Measurements from ENCODE around the gene STON2.

Gene STON2

GRCh38 chr14:81301813-81302212 is 98.3 kb downstream of the STON2 start:
- Histone ChIP-seq H3K4me3 (replicated peaks; ENCODE audit: low read depth, low read length) (no peak overlapping the region), H3K36me3 (ENCODE audit: control insufficient read depth, insufficient read depth, low read length) (no peaks in the 10 kb centered on the region), H3K27me3 (replicated peaks; ENCODE audit: control insufficient read depth, insufficient read depth, low read length) (no peaks in the 10 kb centered on the region)
- no peak for DNase-seq (ENCODE audit: extremely low read depth, insufficient read length)
- TF ChIP-seq CTCF (IDR thresholded peaks at IDR 0.05; ENCODE audit: insufficient read depth, low read length, poor library complexity, severe bottlenecking), result no peak

GRCh38 chr14:81301371-81301770 is 98.8 kb downstream of the STON2 start:
- H3K36me3 ChIP-seq (ENCODE audit: control insufficient read depth, insufficient read depth, low read length), result no peaks in the 10 kb centered on the region
- DNase-seq (ENCODE audit: extremely low read depth, insufficient read length), result no peak
- H3K27me3 ChIP-seq (replicated peaks; ENCODE audit: control insufficient read depth, insufficient read depth, low read length), result no peaks in the 10 kb centered on the region
- no peak overlapping the region for H3K4me3 ChIP-seq (replicated peaks; ENCODE audit: low read depth, low read length)
- TF ChIP-seq CTCF (IDR thresholded peaks at IDR 0.05; ENCODE audit: insufficient read depth, low read length, poor library complexity, severe bottlenecking), result no peak

- Histone ChIP-seq H3K27me3 (replicated peaks; ENCODE audit: control insufficient read depth, insufficient read depth, low read length) (no peaks in the 10 kb centered on the region), H3K4me3 (replicated peaks; ENCODE audit: low read depth, low read length) (no peak overlapping the region), H3K36me3 (ENCODE audit: control insufficient read depth, insufficient read depth, low read length) (no peaks in the 10 kb centered on the region)
- no peak for TF ChIP-seq CTCF (IDR thresholded peaks at IDR 0.05; ENCODE audit: insufficient read depth, low read length, poor library complexity, severe bottlenecking)
- no peak for DNase-seq (ENCODE audit: extremely low read depth, insufficient read length)
These were observed 101.2 kb downstream of the STON2 start for GRCh38 chr14:81298911-81299310.

- no peak for DNase-seq (ENCODE audit: extremely low read depth, insufficient read length)
- H3K27me3 ChIP-seq (replicated peaks; ENCODE audit: control insufficient read depth, insufficient read depth, low read length), result no peaks in the 10 kb centered on the region
- H3K36me3 ChIP-seq (ENCODE audit: control insufficient read depth, insufficient read depth, low read length), result no peaks in the 10 kb centered on the region
- no peak overlapping the region for H3K4me3 ChIP-seq (replicated peaks; ENCODE audit: low read depth, low read length)
- no peak for TF ChIP-seq CTCF (IDR thresholded peaks at IDR 0.05; ENCODE audit: insufficient read depth, low read length, poor library complexity, severe bottlenecking)
These were observed 102.0 kb downstream of the STON2 start for GRCh38 chr14:81298122-81298521.

- Histone ChIP-seq H3K4me3 (replicated peaks; ENCODE audit: low read depth, low read length) (no peak overlapping the region), H3K36me3 (ENCODE audit: control insufficient read depth, insufficient read depth, low read length) (no peaks in the 10 kb centered on the region), H3K27me3 (replicated peaks; ENCODE audit: control insufficient read depth, insufficient read depth, low read length) (no peaks in the 10 kb centered on the region)
- TF ChIP-seq CTCF (IDR thresholded peaks at IDR 0.05; ENCODE audit: insufficient read depth, low read length, poor library complexity, severe bottlenecking), result no peak
- DNase-seq (ENCODE audit: extremely low read depth, insufficient read length), result no peak
These were observed 103.9 kb downstream of the STON2 start for GRCh38 chr14:81295958-81296923.

Data from GM06990 (cell line).